Stimulated activated CD4-positive, alpha-beta T cell treated with anti-CD3 and anti-CD28 coated beads, Interleukin-4, amount 100 ng/mL, for 4 hours (primary cell): ENCODE results near the gene EIF4E.
"Not testable (repeated sequence)": the region's sequence is repeated elsewhere in the genome, so short reads cannot be mapped to it uniquely, and the experiment has no call there.

Experiments used
- DNase-seq, 2 experiments: peaks; one replicate each; pipeline ENCODE4 v3.0.0-alpha.2; 2020

EIF4E gene, protein sequence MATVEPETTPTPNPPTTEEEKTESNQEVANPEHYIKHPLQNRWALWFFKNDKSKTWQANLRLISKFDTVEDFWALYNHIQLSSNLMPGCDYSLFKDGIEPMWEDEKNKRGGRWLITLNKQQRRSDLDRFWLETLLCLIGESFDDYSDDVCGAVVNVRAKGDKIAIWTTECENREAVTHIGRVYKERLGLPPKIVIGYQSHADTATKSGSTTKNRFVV

DNA sequence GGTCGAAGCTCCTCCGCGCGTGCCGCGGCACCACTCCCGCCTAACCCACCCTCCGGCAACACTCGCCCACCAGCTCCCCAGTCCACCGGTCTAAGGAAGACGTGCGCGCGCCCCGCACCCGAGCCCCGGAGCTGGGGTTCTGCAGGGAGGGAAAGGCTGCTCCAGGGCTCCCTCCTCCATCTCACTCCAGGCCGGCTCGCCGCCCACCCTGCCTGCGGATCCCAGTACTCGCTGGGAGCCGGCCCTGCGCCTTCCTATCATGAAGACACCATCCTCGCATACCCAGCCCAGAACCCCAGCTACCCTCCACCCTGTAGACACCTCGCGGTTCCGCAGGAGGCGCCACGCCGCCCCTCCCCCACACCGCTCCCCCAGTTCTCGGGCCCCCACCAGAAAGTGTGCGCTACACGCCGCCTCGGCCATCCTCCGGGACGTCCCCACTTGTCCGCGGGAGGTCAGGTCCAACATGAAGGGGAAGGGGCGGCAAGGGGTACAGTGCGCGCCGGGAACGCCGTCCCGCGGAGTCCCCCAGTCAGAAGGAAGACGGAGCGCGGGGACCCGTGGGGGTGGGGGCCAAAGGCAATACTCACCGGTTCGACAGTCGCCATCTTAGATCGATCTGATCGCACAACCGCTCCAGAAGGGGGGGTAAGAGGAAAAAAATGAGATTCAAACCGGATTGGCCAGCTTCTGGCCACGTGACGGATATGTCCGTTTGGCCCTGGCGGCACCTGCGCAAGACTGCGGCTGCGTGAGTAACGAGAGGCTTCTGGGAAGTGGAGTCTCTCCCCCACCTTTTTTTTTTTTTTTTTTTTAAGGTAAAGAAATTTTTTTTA is at the start of gene EIF4E:
Gene EIF4E (minus strand): TSS at position 629 of the 836 bp plus-strand sequence. CDS start 21 bp downstream, at position 608.
- DNase-seq = peak; percentile 89 to 98

DNA sequence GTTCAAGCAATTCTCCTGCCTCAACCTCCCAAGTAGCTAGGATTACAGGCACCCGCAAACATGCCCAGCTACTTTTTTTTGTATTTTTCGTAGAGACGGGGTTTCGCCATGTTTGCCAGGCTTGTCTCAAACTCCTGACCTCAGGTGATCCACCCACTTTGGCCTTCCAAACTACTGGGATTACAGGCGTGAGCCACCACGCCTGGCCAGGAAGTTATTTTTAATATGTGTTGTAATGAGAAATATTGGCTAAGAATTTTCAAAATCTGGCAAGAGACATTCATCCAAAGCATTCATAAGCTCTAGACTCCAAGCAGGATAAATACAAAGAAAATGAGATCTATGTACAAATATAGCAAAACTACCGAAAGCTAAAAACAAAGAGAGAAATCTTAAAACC is 48.6 kb upstream of the EIF4E start:
- no peak for DNase-seq

DNA sequence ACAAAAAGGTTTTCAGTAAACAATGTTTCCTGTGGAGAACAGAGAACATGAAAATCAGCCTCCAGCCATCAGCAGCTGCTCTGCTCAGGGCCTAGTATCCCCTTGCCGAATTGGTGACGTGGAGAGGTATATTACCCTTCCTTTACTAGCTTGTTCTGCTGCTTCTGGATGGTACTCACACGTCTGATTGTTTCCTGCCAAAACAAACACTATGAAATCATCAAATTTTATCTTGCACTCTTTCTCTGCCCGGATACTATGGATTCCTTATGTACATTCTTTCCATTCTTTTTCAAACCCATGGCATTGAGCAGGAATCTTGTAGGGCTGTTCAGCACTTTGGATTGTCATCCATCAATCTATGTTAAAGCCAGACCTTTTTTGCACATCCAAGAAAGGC is 47.8 kb upstream of the EIF4E start:
- DNase-seq = no peak

DNA sequence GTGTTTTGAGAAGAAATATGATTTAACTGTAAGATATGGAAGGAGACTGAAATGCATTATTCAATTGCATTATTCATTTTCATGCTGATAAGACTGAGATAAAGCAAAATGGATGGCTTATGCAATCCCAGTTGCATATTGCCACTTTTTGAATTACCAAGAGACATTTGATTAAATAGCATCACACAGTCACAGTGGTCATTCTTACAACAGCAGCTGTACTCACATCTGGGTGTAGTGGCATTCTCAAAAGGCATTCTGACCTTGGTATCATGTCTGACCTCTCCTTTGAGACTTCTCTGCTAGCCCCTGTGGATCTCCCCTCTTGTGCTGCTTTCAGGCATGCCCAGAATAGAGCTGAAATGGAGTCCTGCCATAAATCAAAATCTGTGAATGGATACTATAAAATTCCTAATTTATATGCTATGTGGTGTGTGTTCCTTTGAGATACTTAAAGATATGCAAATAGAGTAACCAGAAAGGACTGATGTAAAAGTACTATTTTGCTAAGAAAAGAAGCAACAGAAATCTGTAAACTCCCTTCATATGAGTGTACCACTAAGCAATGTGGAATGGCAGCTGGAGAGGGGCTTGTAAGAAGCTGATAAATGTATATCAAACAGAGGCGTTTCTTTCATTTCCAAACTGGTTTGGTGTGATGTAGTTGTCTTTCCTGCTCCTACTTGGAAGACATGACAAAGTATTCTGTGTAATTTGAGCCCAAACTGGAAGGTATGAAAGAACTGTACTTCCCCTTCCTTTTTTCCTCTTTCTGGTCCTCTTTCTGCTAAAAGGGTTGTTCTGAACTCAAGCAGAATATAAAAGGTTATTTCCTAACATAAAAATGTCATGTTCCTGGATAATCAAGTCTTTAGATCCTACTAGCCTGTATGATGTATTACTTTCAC is 41.2 kb upstream of the EIF4E start:
- DNase-seq = no peak

DNA sequence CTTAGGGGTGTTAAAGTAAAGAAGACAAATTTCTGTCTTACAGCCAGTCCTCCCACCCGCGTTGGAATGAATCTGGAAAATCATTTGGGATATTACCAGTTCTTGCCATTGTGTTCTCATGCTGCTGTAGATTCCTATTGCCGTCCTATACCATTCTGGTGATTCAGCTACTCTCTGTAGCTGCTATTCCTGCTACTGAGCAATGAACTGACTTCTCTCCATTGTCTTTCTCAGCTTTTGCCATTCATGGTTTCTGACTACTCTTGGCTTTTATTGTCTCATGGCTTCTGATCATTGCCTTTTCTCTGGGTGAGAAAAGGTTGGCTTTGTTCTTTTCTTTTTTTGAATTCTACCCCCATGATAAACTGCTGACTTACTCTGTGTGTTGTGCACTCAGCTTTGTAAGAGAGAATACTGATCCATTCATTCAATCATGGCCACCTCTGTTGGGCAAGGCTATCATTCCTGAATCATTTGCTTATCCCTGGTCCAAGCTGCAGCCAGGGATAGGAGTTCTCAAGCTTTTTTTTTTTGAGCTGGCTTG is 38.9 kb upstream of the EIF4E start:
- DNase-seq = no peak

DNA sequence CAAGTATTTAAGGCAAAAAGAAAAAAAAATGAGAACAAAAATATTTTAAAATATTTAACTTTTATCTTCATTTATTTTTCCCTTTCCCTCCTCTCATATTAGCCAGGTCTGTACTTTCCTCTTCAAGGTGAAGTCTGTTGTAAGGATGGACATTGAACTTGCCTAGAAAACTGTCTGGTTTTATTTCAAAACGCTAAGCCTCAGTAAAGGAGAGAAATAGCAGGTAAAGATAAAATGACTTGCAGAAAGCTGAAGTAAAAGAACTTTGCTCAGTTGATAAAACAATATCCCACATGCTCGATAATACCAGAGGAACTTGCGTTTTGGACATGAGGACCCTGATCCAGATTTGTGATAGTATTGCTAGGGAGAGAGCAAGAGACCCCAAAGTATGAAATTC is 38.0 kb upstream of the EIF4E start:
- no peak for DNase-seq

DNA sequence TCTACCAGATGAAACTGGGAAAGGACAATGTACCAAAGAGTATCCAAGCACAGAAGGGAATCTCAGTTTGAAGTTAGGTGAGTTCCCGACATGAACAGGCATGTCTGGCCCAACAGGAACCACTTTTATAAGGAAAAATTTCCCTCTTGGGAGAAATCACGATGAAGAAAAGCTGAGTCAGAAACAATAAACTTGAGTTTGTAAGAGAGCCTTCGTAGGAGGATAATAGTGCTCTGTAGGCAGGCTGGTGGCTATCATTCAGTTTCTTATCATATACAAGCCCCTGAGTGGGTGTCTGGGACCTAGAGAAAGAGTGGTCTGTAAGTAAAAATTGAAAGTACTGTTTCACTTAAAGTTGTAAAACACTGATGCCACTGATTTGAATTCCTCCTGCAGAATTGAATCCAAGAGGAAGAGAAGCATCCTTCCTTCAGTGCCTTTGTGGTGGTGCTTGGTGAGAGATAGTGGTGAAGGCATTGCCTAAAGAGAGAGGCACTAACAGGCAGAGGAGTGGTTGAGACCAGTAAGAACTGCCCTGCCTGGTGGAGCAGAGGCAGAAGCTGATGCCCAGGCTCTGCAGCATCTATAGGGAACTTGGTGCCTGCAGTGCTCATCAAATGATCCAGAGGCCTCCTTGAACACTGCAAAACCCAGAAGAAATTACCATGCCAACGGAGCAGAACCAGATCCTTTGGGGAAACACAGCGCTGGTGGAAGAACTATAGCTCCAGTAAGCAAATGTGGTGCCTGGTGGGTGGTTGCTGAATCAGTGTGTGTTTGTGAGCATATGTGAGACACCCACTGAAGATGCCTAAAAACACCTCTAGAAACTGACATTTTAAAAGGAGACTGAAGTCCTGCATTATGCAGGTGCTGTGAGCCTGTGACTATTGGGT is 34.9 kb upstream of the EIF4E start:
- no peak for DNase-seq

DNA sequence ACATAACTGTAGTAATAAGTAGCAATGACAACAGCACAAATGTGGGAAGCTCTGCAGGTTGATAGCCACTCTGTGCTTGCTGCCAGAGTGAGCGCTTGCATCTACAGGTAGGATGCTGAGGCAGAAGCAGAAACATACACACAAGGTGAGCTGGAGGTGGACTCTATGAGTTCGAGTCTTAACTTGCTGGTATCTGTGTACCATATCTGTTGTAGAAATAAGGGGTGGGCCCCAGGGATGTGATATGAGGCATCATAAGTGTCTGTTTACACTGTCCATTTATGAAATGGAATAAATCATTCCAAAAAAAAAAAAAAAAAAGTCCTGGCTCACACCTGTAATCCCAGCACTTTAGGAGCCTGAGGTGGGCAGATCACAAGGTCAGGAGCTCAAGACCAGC is 32.8 kb upstream of the EIF4E start:
- DNase-seq = no peak

DNA sequence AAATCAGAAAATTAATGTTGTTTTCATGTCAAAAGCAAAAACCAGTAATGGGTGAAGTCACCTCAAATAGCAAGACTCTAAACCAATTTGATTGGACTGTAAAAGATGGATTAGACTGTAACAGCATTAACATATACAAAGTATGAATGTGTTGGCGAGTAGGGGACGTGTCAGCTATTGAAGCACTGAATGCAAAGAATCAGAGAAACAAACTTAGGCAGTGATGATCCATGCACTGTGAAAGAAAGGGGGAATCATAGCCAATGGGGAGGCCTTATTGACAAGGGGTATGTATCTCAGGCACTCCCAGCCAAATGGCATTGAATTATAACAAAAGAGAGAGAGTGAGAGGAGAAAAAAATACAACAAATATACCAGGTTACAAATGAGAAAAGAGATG is 30.5 kb upstream of the EIF4E start:
- DNase-seq = no peak

DNA sequence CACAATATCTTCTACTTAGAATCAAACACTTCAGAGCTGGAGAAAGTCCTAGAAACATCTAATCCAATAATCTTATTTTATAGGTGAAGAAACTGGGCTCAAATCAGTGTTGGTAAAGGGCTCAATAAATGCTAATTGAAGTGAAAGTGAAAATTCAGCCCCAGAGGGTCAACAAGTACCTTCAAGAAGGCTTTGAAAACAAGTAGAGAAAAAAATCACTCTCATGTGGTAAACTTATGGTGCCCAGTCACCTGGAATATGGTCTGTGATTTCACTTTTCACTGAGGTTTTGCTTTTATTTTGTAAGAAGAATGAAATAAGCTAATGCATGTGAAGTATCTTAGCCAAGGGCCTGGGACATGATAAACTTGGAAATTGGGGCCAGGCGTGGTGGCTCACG is 29.1 kb upstream of the EIF4E start:
- no peak for DNase-seq

DNA sequence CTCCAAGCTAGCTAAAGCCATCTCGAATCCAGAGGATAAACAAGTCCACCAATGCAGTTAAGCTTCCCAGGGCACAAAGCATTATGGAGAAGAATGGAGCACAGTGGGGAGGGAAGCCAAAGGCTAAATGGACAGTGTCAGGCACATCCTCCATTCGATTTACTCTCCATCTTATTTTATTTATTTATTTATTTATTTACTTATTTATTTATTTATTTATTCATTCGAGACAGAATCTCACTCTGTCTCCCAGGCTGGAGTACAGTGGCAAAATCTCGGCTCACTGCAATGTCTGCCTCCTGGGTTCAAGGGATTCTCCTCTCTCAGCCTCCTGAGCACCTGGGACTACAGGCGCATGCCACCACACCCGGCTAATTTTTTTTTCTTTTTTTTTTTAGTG is 26.3 kb upstream of the EIF4E start:
- no peak for DNase-seq

DNA sequence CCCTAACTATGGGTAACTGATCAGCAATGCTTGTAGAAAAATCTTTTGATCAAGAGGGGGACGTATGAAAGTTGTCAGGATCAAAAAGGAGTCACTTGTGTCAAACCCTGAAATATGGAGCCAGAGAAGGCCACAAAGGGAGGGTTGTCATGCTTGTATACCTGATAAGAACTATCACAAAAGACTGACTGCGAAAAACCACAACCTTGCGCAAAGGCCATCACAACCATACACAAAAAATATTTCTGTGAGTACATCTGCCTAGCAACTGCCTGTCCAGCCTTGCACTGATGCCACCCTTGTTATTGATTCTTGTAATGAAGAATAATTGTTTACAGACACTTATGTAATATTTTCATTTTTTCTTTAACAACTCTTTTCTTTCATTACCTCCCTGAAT is 22.8 kb upstream of the EIF4E start:
- no peak for DNase-seq

DNA sequence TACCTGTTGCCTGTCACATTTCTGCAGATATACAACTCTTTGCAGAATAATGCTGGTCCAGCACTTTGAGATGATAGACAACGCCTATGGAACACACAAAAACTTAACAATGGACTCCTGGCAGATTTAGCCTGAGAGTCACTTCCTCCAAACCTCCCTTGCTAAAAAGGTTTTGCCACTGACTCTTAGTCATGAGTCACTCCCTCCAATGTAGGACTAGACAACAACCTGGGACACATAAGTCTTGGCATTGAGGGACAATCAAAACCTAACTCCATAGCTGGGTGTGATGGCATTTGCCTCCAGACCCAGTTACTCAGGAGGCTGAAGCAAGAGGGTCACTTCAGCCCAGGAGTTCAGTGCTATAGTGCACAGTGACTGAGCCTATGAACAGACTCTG is 22.0 kb upstream of the EIF4E start:
- DNase-seq = no peak

DNA sequence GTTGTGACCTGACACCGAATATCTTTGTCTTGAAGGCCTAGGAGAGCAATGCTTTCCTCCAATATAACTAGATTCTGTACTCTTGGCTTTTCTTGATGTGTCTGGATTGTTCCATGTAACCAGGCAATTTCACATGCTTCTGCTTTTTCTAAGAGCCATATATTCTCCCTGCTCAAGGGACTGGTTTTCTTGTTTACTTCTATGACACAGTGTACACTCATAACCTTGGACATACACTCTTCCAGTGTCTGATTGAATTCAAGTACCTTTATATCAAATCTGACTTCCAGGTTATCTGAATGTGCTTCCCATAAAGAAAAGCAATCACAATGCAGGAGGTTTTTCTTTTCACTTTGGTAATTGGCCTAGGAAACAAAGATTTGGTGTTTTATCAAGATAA is 17.4 kb upstream of the EIF4E start:
- no peak for DNase-seq

DNA sequence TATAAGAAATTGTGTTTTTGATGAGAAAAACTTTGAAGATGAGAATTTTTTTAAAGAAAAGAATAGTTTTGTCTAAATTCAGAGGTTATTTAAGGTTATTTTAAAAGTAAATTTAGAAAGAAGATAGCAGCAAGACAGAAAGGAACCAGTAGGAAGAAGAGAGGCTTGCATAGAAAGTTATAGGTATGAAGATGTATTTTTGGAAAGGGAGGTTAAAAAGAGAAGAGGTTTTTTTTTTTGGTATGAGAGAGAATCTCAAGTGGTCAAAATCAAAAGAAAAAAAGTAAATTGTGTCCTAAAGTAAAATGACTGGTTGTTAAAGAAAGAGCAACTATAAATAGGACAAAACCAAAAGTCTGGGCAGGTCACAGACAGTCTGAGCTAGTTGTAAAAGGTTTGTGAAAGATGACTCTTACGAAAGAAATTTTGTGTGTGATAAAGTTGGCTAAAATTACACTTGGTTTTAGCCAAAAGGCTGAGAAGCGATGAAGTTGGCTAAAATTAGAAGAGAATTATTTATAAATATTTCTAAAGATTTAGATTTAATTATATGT is 16.4 kb upstream of the EIF4E start:
- no peak for DNase-seq

DNA sequence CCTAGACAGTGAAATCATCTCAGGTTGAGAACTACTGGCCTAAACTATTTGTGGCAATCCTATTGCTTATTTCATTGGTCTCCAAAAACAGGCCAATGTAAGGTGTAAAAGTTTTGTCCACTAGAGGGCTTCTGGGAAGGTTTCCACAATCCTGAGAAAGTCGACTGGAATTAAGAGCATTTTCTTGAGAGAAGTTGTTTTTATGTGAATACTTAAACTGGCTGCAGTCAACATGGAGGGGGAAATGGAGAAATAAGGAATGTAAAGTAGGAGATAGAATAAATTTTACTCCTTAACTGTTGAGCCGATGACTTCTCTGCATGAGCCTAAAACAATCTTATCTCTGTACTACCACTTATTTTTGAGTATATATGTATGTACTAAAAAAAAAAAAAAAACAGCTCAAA is 11.0 kb upstream of the EIF4E start:
- DNase-seq = no peak

DNA sequence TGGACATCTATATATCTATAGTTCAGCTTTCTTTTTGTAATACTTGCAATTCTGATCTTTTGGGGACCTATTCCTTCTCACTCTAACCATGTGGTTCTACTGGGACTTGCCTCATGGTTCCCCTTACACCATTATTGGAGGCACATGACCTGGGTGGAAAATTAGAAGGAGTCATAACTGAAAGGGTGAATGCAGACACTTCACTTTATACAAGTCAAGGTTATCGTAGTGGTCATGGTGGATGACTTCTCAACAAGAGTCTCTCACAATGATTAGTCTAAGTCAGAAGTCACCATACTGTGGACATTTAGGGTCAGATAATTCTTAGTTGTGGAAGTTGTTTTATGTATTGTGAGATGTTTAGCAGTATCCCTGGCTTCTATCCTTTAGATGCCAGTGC is 10.5 kb upstream of the EIF4E start:
- no peak for DNase-seq

DNA sequence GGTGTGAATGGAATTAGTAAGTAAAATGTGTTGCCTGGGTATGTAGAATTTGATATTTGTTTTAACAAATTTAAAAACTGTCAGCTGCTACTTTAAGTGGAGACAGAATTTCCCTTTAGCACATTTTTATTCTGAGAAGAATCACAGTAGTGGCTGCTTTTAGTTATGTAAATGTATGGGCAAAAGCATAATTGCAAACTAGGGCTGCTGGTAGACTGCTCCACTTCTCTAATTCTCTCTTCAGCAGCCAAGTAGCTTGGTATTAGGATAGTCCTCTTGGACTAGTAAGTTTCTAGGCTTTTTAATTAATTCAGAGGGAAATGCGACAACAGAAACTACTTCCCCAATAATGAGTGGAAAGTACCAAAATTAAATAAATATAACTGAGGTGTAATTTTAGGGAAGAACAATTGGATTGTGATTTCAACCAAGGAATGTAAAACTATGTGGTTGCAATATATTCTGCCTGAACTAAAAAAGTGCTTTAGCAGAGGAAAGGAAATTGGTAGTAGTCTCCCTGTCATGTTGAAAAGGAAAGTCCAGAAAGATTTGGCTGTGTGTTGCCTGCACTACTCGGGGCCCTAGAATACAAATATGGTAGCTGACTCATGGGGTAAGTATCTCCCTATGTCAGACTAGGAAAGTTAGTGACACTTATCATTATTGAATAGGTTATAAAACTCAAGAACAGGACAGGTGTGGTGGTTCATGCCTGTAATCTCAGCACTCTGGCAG is 9.2 kb upstream of the EIF4E start:
- DNase-seq = no peak

DNA sequence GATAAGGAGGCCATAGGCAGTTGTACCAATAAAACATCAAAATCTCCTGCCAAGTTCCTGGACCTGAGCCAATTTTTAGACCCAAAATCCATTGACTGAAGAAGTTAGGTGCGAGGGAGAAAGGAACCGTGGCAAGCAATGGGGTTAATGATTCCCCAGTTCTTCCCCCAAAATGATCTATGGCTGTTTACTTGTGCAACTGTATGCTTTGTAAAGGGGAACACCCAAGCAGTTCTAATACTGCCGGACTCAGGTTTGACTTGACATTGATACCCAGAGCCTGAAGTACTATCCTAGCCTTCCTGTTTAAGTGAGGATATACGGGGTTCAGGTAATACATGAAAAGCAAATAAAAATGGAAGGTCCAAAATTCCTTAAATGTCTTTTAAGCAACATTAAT is 6.7 kb upstream of the EIF4E start:
- no peak for DNase-seq

DNA sequence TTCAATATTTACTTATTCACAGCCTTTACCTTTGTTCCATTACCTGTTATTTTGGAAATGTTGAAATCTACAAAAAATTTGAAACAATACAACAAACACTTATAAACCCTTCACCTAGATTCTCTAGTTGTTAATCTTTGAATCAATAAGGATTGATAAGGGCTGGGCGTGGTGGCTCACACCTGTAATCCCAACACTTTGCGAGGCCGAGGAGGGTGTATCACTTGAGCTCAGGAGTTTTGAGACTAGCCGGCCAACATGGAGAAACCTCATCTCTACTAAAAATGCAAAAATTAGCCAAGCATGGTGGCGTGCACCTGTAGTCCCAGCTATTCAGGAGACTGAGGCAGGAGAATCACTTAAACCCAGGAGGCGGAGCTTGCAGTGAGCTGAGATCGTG is 5.9 kb upstream of the EIF4E start:
- not testable (repeated sequence) for DNase-seq

DNA sequence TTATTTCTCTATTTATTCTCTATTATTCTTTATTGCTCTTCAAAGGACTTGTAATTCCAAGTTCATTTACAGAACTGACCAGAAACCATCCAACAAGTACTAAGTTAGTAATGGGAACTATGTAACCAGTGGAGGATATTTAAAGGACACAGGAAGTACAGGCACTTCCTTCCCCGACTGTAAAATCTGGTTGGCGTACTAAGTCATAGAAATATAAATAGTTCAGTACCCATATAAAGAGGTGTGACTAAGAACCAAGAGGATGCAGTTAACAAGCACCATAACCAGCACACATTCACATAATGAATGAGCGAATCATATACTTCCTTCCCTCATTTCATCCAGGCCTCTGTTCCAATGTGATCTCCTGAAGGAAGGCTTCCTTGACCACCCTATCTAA is 3.6 kb upstream of the EIF4E start:
- no peak for DNase-seq
